Measurements from ENCODE around the gene SLC22A16. TPM values are rescaled to one million over a fixed set of nuclear protein-coding genes. Genes with fewer than 3 reads are reported as not detected.

The SLC22A16 gene
- total RNA-seq, 1 experiment from 2014 or later: not detected

DNA sequence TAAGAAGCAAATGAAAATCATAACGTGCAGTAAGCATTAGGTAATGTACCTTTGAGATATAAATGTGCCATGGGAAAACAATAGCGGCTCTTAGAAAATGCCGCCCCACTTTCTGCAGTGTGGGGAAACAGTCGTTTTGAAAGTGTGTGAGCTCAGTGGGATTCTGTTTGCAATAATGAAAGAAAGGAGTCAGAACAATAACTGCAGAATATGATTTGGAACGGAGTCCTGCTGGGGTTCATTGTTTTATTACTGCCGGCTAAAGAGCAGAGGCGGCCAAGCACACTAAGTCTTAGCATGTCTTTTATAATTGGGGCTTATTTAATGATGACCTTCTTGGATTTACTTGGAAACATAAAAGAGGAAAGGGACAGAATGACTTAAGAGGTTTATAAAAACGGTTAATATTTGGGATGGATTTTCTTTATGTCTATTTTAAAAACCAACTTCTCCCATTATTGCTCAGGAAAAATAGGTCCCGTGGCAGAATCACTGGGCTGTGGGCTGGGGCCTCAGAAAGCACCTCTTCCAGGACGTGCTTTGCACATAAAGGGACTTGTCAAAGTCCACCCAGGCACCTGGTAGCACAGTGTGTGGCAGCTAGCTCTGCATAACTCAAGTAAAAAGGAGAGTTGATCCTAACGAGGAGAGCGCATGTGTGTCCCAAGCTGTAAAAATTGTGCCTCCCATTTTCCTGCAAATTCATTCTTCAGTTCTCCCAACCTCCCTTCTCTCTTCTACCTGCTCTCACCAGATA lies 44.0 kb upstream of the SLC22A16 start:
- intact Hi-C loops (cut with micrococcal nuclease): no loop called here
- no peaks in the 10 kb centered on the region for H3K9me3 ChIP-seq (ENCODE audit: control insufficient read depth in 1 of 2, insufficient read depth in 1 of 2, low read depth in 1 of 2, low read length in 2 of 2)
- no peaks in the 10 kb centered on the region for H3K79me2 ChIP-seq (ENCODE audit: insufficient read depth, low read length)
- ATAC-seq: no peak
- ChIA-PET CTCF (no interaction called here), RAD21 (ENCODE audit: low non-redundant PET in 1 of 2, low total read pairs in 2 of 2, uncharacterized antibody in 2 of 2, unreplicated experiment in 2 of 2) (no interaction called here), POLR2A (no interaction called here)
- H3K4me1 ChIP-seq (ENCODE audit: control insufficient read depth in 1 of 2, insufficient read depth in 2 of 2, low read length in 2 of 2): peaks cover 0 to 3% of the 10 kb centered on the region in 2 experiments; a peak in 1 of 4 replicates
- no peaks in the 10 kb centered on the region for H3K36me3 ChIP-seq (ENCODE audit: control insufficient read depth in 1 of 2, insufficient read depth in 2 of 2, low read length in 2 of 2)
- no peak overlapping the region for H3K9ac ChIP-seq (ENCODE audit: low read length)
- TF ChIP-seq, protein P1, sequence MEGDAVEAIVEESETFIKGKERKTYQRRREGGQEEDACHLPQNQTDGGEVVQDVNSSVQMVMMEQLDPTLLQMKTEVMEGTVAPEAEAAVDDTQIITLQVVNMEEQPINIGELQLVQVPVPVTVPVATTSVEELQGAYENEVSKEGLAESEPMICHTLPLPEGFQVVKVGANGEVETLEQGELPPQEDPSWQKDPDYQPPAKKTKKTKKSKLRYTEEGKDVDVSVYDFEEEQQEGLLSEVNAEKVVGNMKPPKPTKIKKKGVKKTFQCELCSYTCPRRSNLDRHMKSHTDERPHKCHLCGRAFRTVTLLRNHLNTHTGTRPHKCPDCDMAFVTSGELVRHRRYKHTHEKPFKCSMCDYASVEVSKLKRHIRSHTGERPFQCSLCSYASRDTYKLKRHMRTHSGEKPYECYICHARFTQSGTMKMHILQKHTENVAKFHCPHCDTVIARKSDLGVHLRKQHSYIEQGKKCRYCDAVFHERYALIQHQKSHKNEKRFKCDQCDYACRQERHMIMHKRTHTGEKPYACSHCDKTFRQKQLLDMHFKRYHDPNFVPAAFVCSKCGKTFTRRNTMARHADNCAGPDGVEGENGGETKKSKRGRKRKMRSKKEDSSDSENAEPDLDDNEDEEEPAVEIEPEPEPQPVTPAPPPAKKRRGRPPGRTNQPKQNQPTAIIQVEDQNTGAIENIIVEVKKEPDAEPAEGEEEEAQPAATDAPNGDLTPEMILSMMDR (IDR thresholded peaks at IDR 0.05 in 2 of 3, conservative IDR thresholded peaks at IDR 0.05 in 1 of 3; ENCODE audit: borderline replicate concordance in 1 of 3, insufficient read depth in 1 of 3, low read depth in 2 of 3, low read length in 2 of 3): no peak
- no peak for TF ChIP-seq JUND (IDR thresholded peaks at IDR 0.05)
- TF ChIP-seq ZNF274 (IDR thresholded peaks at IDR 0.05; ENCODE audit: low read depth, low read length): no peak
- no peak for TF ChIP-seq EGR1 (IDR thresholded peaks at IDR 0.05; ENCODE audit: low read depth)
- TF ChIP-seq POLR2A (IDR thresholded peaks at IDR 0.05; ENCODE audit: borderline replicate concordance, extremely low read depth, insufficient read depth, insufficient read length): no peak
- TF ChIP-seq TCF7L2 (IDR thresholded peaks at IDR 0.05; ENCODE audit: borderline replicate concordance, extremely low read depth, insufficient read depth, insufficient read length): no peak
- TF ChIP-seq RAD21 (IDR thresholded peaks at IDR 0.05; ENCODE audit: low read depth): no peak
- TF ChIP-seq ZFX (IDR thresholded peaks at IDR 0.05): no peak
- TF ChIP-seq SIN3A (IDR thresholded peaks at IDR 0.05; ENCODE audit: low read depth): no peak
- no peak for TF ChIP-seq POLR2AphosphoS5 (IDR thresholded peaks at IDR 0.05; ENCODE audit: low read depth, low read length)
- TF ChIP-seq CBX3 (IDR thresholded peaks at IDR 0.05; ENCODE audit: low read depth): no peak
- no peak for TF ChIP-seq MAX (IDR thresholded peaks at IDR 0.05)
- TF ChIP-seq ELF1 (IDR thresholded peaks at IDR 0.05; ENCODE audit: borderline replicate concordance, low read depth): no peak
- TF ChIP-seq SP1 (IDR thresholded peaks at IDR 0.05; ENCODE audit: low read depth): no peak
- no peak for TF ChIP-seq REST (IDR thresholded peaks at IDR 0.05; ENCODE audit: low read depth)
- TF ChIP-seq FOSL1 (IDR thresholded peaks at IDR 0.05; ENCODE audit: low read depth): no peak
- TF ChIP-seq, protein P2, sequence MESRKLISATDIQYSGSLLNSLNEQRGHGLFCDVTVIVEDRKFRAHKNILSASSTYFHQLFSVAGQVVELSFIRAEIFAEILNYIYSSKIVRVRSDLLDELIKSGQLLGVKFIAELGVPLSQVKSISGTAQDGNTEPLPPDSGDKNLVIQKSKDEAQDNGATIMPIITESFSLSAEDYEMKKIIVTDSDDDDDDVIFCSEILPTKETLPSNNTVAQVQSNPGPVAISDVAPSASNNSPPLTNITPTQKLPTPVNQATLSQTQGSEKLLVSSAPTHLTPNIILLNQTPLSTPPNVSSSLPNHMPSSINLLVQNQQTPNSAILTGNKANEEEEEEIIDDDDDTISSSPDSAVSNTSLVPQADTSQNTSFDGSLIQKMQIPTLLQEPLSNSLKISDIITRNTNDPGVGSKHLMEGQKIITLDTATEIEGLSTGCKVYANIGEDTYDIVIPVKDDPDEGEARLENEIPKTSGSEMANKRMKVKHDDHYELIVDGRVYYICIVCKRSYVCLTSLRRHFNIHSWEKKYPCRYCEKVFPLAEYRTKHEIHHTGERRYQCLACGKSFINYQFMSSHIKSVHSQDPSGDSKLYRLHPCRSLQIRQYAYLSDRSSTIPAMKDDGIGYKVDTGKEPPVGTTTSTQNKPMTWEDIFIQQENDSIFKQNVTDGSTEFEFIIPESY (IDR thresholded peaks at IDR 0.05; ENCODE audit: extremely low read depth, insufficient replicate concordance, low read length): no peak
- no peak for TF ChIP-seq ATF3 (IDR thresholded peaks at IDR 0.05)
- TF ChIP-seq SRF (IDR thresholded peaks at IDR 0.05; ENCODE audit: low read depth): no peak
- no peak for TF ChIP-seq CEBPB (IDR thresholded peaks at IDR 0.05; ENCODE audit: low read depth)
- no peak overlapping the region for H3K4me3 ChIP-seq (replicated peaks in 1 of 2; ENCODE audit: low read depth in 1 of 2, low read length in 2 of 2)
- no peak for DNase-seq (ENCODE audit: low read depth, low spot score)
- no peaks in the 10 kb centered on the region for H3K27me3 ChIP-seq (ENCODE audit: insufficient read depth, low read length)
- no peak overlapping the region for H3K27ac ChIP-seq (ENCODE audit: low read depth, low read length)
- H4K20me1 ChIP-seq (ENCODE audit: insufficient read depth): no peaks in the 10 kb centered on the region
- H3K9me2 ChIP-seq (ENCODE audit: insufficient read depth): no peaks in the 10 kb centered on the region
- BruUV-seq (replicated peaks): no TSS peak
- H3K4me2 ChIP-seq (ENCODE audit: low read length): no peak overlapping the region
- no peak overlapping the region for H2AFZ ChIP-seq (ENCODE audit: low read depth, low read length, poor library complexity, severe bottlenecking)

Data from HCT116 (cell line).